Bone marrow (tissue), 2 donors: Measurements from ENCODE around the gene RPS6KA2.
"Not testable (repeated sequence)": the region's sequence is repeated elsewhere in the genome, so short reads cannot be mapped to it uniquely, and the experiment has no call there.

Experiments
- DNase-seq, 2 donors: peaks; one replicate each; lab custom pipeline; 2025; lab: John Stamatoyannopoulos, UW

Gene RPS6KA2

GRCh38 chr6:166553563-166554271 lies 73.3 kb downstream of the RPS6KA2 start:
- DNase-seq = no peak

GRCh38 chr6:166552600-166552999 lies 74.5 kb downstream of the RPS6KA2 start:
- no peak for DNase-seq

GRCh38 chr6:166551754-166552495 lies 75.1 kb downstream of the RPS6KA2 start:
- no peak for DNase-seq

- DNase-seq = no peak
These were observed 80.4 kb downstream of the RPS6KA2 start for GRCh38 chr6:166546653-166547052.

GRCh38 chr6:166545156-166546034 lies 81.7 kb downstream of the RPS6KA2 start:
- no peak for DNase-seq

GRCh38 chr6:166544296-166544605 lies 82.8 kb downstream of the RPS6KA2 start:
- no peak for DNase-seq

- DNase-seq = no peak
These were observed 83.3 kb downstream of the RPS6KA2 start for GRCh38 chr6:166543603-166544295.

- no peak for DNase-seq
These were observed 84.5 kb downstream of the RPS6KA2 start for GRCh38 chr6:166542580-166542912.

- DNase-seq = peak in 1 of 2 donors; percentile 9
These were observed 85.0 kb downstream of the RPS6KA2 start for GRCh38 chr6:166541876-166542579.

GRCh38 chr6:166541366-166541765 lies 85.7 kb downstream of the RPS6KA2 start:
- DNase-seq = no peak

GRCh38 chr6:166540631-166541331 lies 86.3 kb downstream of the RPS6KA2 start:
- peak in 1 of 2 donors; percentile 82 for DNase-seq

- DNase-seq = no peak
These were observed 87.5 kb downstream of the RPS6KA2 start for GRCh38 chr6:166539543-166539942.

- not testable (repeated sequence) for DNase-seq
These were observed 88.1 kb downstream of the RPS6KA2 start for GRCh38 chr6:166539011-166539385.

GRCh38 chr6:166538297-166539010 lies 88.6 kb downstream of the RPS6KA2 start:
- DNase-seq = peak in 1 of 2 donors; percentile 3

- DNase-seq = no peak
These were observed 92.2 kb downstream of the RPS6KA2 start for GRCh38 chr6:166534658-166535406.

- DNase-seq = no peak
These were observed 93.7 kb downstream of the RPS6KA2 start for GRCh38 chr6:166533205-166533824.

- DNase-seq = no peak
These were observed 94.7 kb downstream of the RPS6KA2 start for GRCh38 chr6:166532302-166532701.

- DNase-seq = no peak
These were observed 96.6 kb downstream of the RPS6KA2 start for GRCh38 chr6:166530211-166531095.
